ENCODE results near the gene CHCHD3.

GRCh38 chr7:133021196-133021595 lies 60.7 kb downstream of the CHCHD3 start:
- no peak for TF ChIP-seq ZFP30 (CRISPR knock-in tag; IDR thresholded peaks at IDR 0.05)
- no peak for TF ChIP-seq POU6F1 (CRISPR knock-in tag; IDR thresholded peaks at IDR 0.05; ENCODE audit: borderline replicate concordance, low read depth)
- TF ChIP-seq ARNTL (CRISPR knock-in tag; IDR thresholded peaks at IDR 0.05; ENCODE audit: borderline replicate concordance, low read depth): no peak
- no peak for TF ChIP-seq OSR1 (CRISPR knock-in tag; IDR thresholded peaks at IDR 0.05)

Measured in SK-N-SH treated with all-trans-retinoic acid at 6 μM for 48 hours (cell line).